Gastrocnemius medialis (tissue), 4 donors: ENCODE measurements around the gene MMP15.

ENCODE experiments used
- POLR2A ChIP-seq, 2 donors: fragments of 450-650 bp; IDR thresholded peaks; one replicate each; pipeline ENCODE4 v1.6.1; 2017; ENCODE audit warnings: antibody characterized with exemption in 2 of 2, mild to moderate bottlenecking in 2 of 2, moderate library complexity in 2 of 2
- TF ChIP-seq, protein P1 (sequence below), 5 experiments: fragments of 450-650 bp in 3 of 5; fragments of 200-600 bp in 2 of 5; sonication (generic) in 2 of 5; IDR thresholded peaks in 4 of 5; conservative IDR thresholded peaks in 1 of 5; 1 replicate in 4 of 5; 2 replicates in 1 of 5; pipeline ENCODE4 v1.5.1; 2016 to 2019; ENCODE audit warnings: antibody characterized with exemption in 5 of 5, mild to moderate bottlenecking in 3 of 5, moderate library complexity in 3 of 5

DNA sequence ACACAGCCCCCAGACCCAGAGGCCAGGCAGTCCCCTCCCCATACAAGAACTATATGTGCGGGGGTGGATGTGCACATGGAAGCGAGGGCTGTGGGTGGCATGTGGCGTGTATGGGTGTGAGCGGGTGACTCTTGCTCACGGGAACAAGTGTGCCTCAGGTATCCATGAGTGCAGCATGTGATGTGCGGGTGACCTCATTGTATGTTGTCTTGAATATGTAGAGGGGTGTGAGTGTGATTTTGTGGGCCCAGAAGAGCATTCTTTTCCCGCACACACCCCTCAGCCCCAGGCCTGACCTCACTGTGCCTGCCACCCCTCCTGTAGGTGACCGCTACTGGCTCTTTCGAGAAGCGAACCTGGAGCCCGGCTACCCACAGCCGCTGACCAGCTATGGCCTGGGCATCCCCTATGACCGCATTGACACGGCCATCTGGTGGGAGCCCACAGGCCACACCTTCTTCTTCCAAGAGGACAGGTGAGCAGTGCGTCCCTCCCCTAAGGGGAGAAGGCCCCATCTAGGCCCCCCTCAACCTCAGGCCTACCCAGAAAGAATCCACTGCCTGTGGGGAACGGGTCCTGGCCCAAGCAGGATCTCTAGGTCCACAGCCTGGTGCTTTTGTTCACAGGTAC is 17.4 kb downstream of the MMP15 start:
- TF ChIP-seq, protein P1, sequence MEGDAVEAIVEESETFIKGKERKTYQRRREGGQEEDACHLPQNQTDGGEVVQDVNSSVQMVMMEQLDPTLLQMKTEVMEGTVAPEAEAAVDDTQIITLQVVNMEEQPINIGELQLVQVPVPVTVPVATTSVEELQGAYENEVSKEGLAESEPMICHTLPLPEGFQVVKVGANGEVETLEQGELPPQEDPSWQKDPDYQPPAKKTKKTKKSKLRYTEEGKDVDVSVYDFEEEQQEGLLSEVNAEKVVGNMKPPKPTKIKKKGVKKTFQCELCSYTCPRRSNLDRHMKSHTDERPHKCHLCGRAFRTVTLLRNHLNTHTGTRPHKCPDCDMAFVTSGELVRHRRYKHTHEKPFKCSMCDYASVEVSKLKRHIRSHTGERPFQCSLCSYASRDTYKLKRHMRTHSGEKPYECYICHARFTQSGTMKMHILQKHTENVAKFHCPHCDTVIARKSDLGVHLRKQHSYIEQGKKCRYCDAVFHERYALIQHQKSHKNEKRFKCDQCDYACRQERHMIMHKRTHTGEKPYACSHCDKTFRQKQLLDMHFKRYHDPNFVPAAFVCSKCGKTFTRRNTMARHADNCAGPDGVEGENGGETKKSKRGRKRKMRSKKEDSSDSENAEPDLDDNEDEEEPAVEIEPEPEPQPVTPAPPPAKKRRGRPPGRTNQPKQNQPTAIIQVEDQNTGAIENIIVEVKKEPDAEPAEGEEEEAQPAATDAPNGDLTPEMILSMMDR (IDR thresholded peaks at IDR 0.05 in 4 of 5, conservative IDR thresholded peaks at IDR 0.05 in 1 of 5): no peak
- TF ChIP-seq POLR2A (IDR thresholded peaks at IDR 0.05): no peak
